C4-2B (cell line): ENCODE results near the gene KCNJ15.

ENCODE experiments used
- H3K27ac ChIP-seq: fragments of 450-650 bp; 2 replicates; pipeline ENCODE4 v1.5.1; 2017
- CTCF ChIP-seq: fragments of 450-650 bp; conservative IDR thresholded peaks from 2 replicates; pipeline ENCODE4 v1.5.1; 2017; ENCODE audit warnings: mild to moderate bottlenecking
- ZFX ChIP-seq: fragments of 450-650 bp; IDR thresholded peaks from 2 replicates; pipeline ENCODE4 v1.6.1; 2017

The KCNJ15 gene

GRCh38 chr21:38352536-38353219 is 95.9 kb downstream of the KCNJ15 start:
- H3K27ac ChIP-seq: no peak overlapping the region
- TF ChIP-seq CTCF: peak; percentile 81
- no peak for TF ChIP-seq ZFX

GRCh38 chr21:38354231-38354630 is 97.4 kb downstream of the KCNJ15 start:
- no peak overlapping the region for H3K27ac ChIP-seq
- TF ChIP-seq CTCF (no peak), ZFX (no peak)

GRCh38 chr21:38354746-38355145 is 98.0 kb downstream of the KCNJ15 start:
- TF ChIP-seq ZFX (no peak), CTCF (no peak)
- H3K27ac ChIP-seq: no peak overlapping the region

- TF ChIP-seq ZFX (no peak), CTCF (no peak)
- H3K27ac ChIP-seq: no peak overlapping the region
These were observed 98.6 kb downstream of the KCNJ15 start for GRCh38 chr21:38355353-38355752.

GRCh38 chr21:38355992-38356781 is 99.4 kb downstream of the KCNJ15 start:
- no peak overlapping the region for H3K27ac ChIP-seq

More at GRCh38 chr21:38355992-38356781, 99.4 kb downstream of the KCNJ15 start:
- TF ChIP-seq CTCF (peak; percentile 91), ZFX (no peak)
